H1 (cell line): ENCODE measurements around the gene RNU4-1. TPM values are rescaled to one million over a fixed set of nuclear protein-coding genes. Genes with fewer than 3 reads are reported as not detected.
A peak's percentile ranks its signal among the peaks of the same experiment; 100 is the strongest.

Source experiments
- ASH2L ChIP-seq: fragments of 200-600, 300-600 bp; sonication (generic); IDR thresholded peaks from one replicate; pipeline ENCODE4 v1.7.1; 2017; ENCODE audit warnings: low read length
- BCL11A ChIP-seq, 2 experiments: IDR thresholded peaks; one replicate each; pipeline ENCODE4 v1.6.1; 2011; ENCODE audit warnings: low read depth in 2 of 2, low read length in 2 of 2, mild to moderate bottlenecking in 2 of 2
- CBX8 ChIP-seq: fragments of 300-800, 300-1000 bp; sonication (generic); IDR thresholded peaks from 2 replicates; pipeline ENCODE4 v1.7.1; 2016; ENCODE audit warnings: low read depth, low read length, borderline replicate concordance
- CREB1 ChIP-seq: IDR thresholded peaks from 2 replicates; pipeline ENCODE4 v1.6.1; 2012; ENCODE audit warnings: inconsistent platforms
- EGR1 ChIP-seq: IDR thresholded peaks from 2 replicates; pipeline ENCODE4 v1.6.1; 2011; ENCODE audit warnings: low read depth, low read length, borderline replicate concordance
- FOSL1 ChIP-seq: IDR thresholded peaks from 2 replicates; pipeline ENCODE4 v1.6.1; 2011; ENCODE audit warnings: mild to moderate bottlenecking, low read depth, low read length, moderate library complexity; ENCODE audit not compliant: insufficient read depth
- GTF2F1 ChIP-seq: IDR thresholded peaks from 2 replicates; pipeline ENCODE4 v1.6.1; 2012; ENCODE audit warnings: low read depth, low read length, improper control_type of control experiment, borderline replicate concordance
- KDM5A ChIP-seq: fragments of 200-600 bp; IDR thresholded peaks from 2 replicates; pipeline ENCODE4 v1.7.1; 2012; ENCODE audit warnings: mild to moderate bottlenecking, low read length, inconsistent platforms, mixed read lengths
- SAP30 ChIP-seq: fragments of 300-600 bp; sonication (generic); IDR thresholded peaks from 2 replicates; pipeline ENCODE4 v1.7.1; 2012; ENCODE audit warnings: low read length, moderate library complexity, mild to moderate bottlenecking, inconsistent platforms; ENCODE audit not compliant: insufficient read depth, insufficient replicate concordance
- SRF ChIP-seq: IDR thresholded peaks from 2 replicates; pipeline ENCODE4 v1.6.1; 2011; ENCODE audit warnings: mild to moderate bottlenecking, low read depth, low read length, moderate library complexity
- TAF7 ChIP-seq: optimal IDR thresholded peaks from 2 replicates; pipeline ENCODE3; 2011; ENCODE audit warnings: low read depth, mild to moderate bottlenecking, inconsistent platforms, low read length, moderate library complexity, borderline replicate concordance
- TBP ChIP-seq: IDR thresholded peaks from 2 replicates; pipeline ENCODE4 v1.6.1; 2011; ENCODE audit warnings: low read depth, low read length, improper control_type of control experiment
- polyA plus RNA-seq, 7 experiments: library from polyadenylated mRNA; depleted of rRNA in 3 of 7; stranded (reverse) in 5 of 7; unstranded in 2 of 7; fragments of >200 nt in 5 of 7; fragments of 200-250 nt in 2 of 7; gene quantifications; 1 replicate in 5 of 7; 2 replicates in 1 of 7; 4 replicates in 1 of 7; pipeline versions ENCODE4 v1.2.1 to v1.2.3, GENCODE V29; 2011 to 2013; ENCODE audit warnings: missing spikeins in 2 of 7, mixed read lengths in 2 of 7
- total RNA-seq: library from RNA; stranded (reverse); fragmentation: NEBNext Ultra II Directional; extraction: Animal tissue kit (Norgen Biotek cat#: 25700); gene quantifications from 2 replicates; pipeline ENCODE4 v1.2.1, GENCODE V29; 2021
- TF ChIP-seq, protein P1 (sequence below): IDR thresholded peaks from 2 replicates; pipeline ENCODE4 v1.6.1; 2012; ENCODE audit warnings: inconsistent platforms
- TF ChIP-seq, protein P2 (sequence below), 3 experiments: IDR thresholded peaks; 1 replicate in 2 of 3; 2 replicates in 1 of 3; pipeline versions ENCODE4 v1.5.1 to v1.6.1; 2011; ENCODE audit warnings: low read length in 3 of 3, mild to moderate bottlenecking in 3 of 3, inconsistent platforms in 2 of 3, low read depth in 1 of 3, moderate library complexity in 1 of 3; ENCODE audit not compliant: insufficient read depth in 1 of 3; ENCODE audit errors: control extremely low read depth in 1 of 3

RNU4-1 gene
- total and polyA plus RNA-seq, 2 of the 8 experiments (the other 6 are each of a cell fraction or from before 2014, with no cell fraction given): under 0.01 to 1,424 TPM

DNA sequence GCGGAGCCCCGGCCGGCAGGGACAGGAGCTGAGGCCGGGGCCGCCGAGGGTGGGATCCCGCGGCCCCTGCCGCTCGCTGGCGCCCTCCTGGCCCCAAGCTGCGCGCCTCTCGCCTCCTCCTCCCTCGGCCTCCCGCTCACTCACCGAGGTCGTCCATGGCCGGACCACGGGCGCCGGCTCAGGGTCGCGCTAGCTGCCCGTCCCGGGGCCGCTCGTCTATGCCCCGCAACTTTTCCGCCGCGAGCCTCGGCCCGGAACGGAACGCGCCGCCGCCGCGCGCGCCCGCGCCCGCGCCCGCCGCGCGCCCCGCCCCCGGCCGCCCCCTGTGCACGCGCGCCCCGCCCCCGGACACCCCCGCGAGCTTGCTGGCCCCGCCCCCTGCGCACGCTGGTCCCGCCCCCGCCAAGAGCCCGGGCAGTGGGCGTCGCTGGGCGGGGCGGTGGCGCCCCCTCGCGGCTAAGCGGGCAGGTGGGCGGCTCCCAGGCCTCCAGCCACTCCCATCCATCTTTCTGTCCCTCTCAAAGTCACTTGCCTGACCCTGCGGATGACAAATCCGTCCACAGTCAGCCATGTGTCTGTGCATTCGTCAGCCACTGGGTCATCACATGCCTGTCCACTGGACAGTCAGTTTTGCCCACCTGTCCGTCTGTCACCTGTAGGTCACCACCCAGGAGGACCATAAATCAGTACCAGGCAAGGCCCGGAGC, 27.4 kb downstream of the RNU4-1 start, which contains the start of gene PXN (continued):
- TF ChIP-seq GTF2F1: no peak
- TF ChIP-seq, protein P1, sequence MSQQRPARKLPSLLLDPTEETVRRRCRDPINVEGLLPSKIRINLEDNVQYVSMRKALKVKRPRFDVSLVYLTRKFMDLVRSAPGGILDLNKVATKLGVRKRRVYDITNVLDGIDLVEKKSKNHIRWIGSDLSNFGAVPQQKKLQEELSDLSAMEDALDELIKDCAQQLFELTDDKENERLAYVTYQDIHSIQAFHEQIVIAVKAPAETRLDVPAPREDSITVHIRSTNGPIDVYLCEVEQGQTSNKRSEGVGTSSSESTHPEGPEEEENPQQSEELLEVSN: no peak
- TF ChIP-seq EGR1: peak; percentile 79; the same call in 1 of the 2 replicates
- no peak for TF ChIP-seq BCL11A (IDR thresholded peaks at IDR 0.05; ENCODE audit: low read depth in 2 of 2, low read length in 2 of 2)
- no peak for TF ChIP-seq SRF
- TF ChIP-seq FOSL1: no peak
- TF ChIP-seq ASH2L: no peak
- TF ChIP-seq TAF7: no peak
- no peak for TF ChIP-seq SAP30
- TF ChIP-seq, protein P2, sequence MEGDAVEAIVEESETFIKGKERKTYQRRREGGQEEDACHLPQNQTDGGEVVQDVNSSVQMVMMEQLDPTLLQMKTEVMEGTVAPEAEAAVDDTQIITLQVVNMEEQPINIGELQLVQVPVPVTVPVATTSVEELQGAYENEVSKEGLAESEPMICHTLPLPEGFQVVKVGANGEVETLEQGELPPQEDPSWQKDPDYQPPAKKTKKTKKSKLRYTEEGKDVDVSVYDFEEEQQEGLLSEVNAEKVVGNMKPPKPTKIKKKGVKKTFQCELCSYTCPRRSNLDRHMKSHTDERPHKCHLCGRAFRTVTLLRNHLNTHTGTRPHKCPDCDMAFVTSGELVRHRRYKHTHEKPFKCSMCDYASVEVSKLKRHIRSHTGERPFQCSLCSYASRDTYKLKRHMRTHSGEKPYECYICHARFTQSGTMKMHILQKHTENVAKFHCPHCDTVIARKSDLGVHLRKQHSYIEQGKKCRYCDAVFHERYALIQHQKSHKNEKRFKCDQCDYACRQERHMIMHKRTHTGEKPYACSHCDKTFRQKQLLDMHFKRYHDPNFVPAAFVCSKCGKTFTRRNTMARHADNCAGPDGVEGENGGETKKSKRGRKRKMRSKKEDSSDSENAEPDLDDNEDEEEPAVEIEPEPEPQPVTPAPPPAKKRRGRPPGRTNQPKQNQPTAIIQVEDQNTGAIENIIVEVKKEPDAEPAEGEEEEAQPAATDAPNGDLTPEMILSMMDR (IDR thresholded peaks at IDR 0.05; ENCODE audit: control extremely low read depth in 1 of 3, insufficient read depth in 1 of 3, low read depth in 1 of 3, low read length in 3 of 3): peak; percentile 79 to 91 (median 91)
- TF ChIP-seq CREB1: 0 out of 2 replicates have a peak, but pooled peaks have one; percentile 10
- no peak for TF ChIP-seq KDM5A
- TF ChIP-seq CBX8: no peak
- TF ChIP-seq TBP: no peak
